Testis (tissue), 2 donors: ENCODE measurements around the gene SEC24A.

Experiments
- POLR2A ChIP-seq: fragments of 450-650 bp; IDR thresholded peaks from one replicate; pipeline ENCODE4 v1.6.1; 2017; ENCODE audit warnings: antibody characterized with exemption, mild to moderate bottlenecking, moderate library complexity
- TF ChIP-seq, protein P1 (sequence below), 3 experiments: fragments of 450-650 bp in 2 of 3; fragments of 200-600 bp in 1 of 3; sonication (generic) in 1 of 3; IDR thresholded peaks; one replicate each; pipeline ENCODE4 v1.5.1; 2016 to 2019; ENCODE audit warnings: antibody characterized with exemption in 3 of 3, mild to moderate bottlenecking in 2 of 3, moderate library complexity in 1 of 3

DNA sequence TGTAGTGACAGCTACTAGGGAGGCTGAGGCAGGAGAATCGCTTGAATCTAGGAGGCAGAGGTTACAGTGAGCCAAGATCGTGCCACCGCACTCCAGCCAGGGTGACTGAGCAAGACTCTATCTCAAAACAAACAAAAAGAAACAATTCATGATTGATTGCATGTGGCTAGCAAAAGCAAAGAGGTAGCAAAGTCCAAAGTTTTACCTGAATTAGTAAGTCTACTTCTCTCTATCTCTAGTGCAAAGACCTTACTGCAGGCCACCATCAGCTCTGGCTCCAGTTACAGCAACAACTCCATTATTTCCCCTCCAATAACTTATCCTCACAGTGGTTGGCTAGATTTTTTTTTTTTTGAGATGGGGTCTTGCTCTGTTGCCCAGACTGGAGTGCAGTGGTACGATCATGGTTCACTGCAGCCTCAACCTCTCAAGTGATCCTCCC lies 9.8 kb upstream of the SEC24A start:
- TF ChIP-seq POLR2A = no peak
- TF ChIP-seq, protein P1, sequence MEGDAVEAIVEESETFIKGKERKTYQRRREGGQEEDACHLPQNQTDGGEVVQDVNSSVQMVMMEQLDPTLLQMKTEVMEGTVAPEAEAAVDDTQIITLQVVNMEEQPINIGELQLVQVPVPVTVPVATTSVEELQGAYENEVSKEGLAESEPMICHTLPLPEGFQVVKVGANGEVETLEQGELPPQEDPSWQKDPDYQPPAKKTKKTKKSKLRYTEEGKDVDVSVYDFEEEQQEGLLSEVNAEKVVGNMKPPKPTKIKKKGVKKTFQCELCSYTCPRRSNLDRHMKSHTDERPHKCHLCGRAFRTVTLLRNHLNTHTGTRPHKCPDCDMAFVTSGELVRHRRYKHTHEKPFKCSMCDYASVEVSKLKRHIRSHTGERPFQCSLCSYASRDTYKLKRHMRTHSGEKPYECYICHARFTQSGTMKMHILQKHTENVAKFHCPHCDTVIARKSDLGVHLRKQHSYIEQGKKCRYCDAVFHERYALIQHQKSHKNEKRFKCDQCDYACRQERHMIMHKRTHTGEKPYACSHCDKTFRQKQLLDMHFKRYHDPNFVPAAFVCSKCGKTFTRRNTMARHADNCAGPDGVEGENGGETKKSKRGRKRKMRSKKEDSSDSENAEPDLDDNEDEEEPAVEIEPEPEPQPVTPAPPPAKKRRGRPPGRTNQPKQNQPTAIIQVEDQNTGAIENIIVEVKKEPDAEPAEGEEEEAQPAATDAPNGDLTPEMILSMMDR (IDR thresholded peaks at IDR 0.05) = no peak
